ENCODE data around the gene CEACAM4.

The CEACAM4 gene

GRCh38 chr19:41617941-41618730 lies 8.7 kb downstream of the CEACAM4 start:
- intact Hi-C loops (cut with DNase I; ENCODE audit: low total_unique reads) = no loop called here
- TF ChIP-seq, protein P1, sequence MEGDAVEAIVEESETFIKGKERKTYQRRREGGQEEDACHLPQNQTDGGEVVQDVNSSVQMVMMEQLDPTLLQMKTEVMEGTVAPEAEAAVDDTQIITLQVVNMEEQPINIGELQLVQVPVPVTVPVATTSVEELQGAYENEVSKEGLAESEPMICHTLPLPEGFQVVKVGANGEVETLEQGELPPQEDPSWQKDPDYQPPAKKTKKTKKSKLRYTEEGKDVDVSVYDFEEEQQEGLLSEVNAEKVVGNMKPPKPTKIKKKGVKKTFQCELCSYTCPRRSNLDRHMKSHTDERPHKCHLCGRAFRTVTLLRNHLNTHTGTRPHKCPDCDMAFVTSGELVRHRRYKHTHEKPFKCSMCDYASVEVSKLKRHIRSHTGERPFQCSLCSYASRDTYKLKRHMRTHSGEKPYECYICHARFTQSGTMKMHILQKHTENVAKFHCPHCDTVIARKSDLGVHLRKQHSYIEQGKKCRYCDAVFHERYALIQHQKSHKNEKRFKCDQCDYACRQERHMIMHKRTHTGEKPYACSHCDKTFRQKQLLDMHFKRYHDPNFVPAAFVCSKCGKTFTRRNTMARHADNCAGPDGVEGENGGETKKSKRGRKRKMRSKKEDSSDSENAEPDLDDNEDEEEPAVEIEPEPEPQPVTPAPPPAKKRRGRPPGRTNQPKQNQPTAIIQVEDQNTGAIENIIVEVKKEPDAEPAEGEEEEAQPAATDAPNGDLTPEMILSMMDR (IDR thresholded peaks at IDR 0.05) = no peak
- Histone ChIP-seq H3K27ac (no peak overlapping the region), H3K4me1 (no peaks in the 10 kb centered on the region), H3K4me3 (no peak overlapping the region), H3K36me3 (no peaks in the 10 kb centered on the region), H3K9me3 (peaks cover 0 to under 1% (median 0%) of the 10 kb centered on the region in 3 donors), H3K27me3 (peaks cover 0 to 4% of the 10 kb centered on the region in 2 donors)
- DNase-seq = no peak

DNA sequence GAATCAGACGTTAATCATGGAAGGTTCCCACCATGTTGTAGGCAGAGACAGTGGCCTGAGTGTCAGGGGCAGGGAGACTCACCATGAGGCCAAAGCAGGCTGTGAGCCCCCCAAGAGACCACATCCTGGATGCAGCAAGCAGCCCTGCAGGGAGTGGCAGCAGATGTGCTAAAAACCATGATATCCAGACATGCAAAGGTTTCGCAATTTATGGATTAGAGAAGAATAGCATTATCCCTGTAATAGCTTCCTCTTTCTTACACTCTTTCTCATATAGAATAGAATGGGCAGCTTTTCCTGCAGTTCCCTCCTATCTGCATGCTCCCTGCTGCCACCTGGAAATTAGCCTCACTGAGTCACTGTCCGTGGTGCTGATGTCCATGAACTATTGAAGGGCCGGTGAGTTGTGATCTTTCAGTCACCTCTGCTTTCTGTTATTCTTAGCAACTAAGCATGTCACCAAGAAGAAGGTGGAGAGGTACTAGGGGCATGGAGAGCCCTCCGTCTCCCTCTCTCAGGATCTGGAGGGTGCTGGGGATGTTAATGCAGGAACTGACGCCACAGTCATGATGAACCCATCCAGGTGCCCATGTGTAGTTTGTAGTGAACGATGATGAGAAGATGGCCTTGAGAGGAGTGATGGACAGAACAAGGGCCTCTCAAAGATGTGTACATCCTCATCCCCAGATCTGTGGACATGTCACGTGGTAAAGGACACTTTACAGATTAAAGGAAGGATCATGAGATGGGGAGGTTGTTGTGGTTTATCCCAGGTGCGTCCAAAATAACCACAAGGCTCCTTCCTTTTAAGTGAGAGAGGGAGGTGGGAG lies 9.9 kb downstream of the CEACAM4 start:
- no peak overlapping the region for H3K27ac ChIP-seq
- H3K27me3 ChIP-seq = peaks cover 0 to 4% of the 10 kb centered on the region in 2 donors
- H3K9me3 ChIP-seq = peaks cover 0 to 3% (median 0%) of the 10 kb centered on the region in 3 donors
- no peak overlapping the region for H3K4me3 ChIP-seq
- no peaks in the 10 kb centered on the region for H3K36me3 ChIP-seq
- intact Hi-C loops (cut with DNase I; ENCODE audit: low total_unique reads) = no loop called here
- TF ChIP-seq, protein P1 (IDR thresholded peaks at IDR 0.05) = no peak
- H3K4me1 ChIP-seq = no peaks in the 10 kb centered on the region
- no peak for DNase-seq

GRCh38 chr19:41615207-41615606 lies 11.7 kb downstream of the CEACAM4 start:
- TF ChIP-seq, protein P1 (IDR thresholded peaks at IDR 0.05) = no peak

GRCh38 chr19:41612483-41612882 lies 14.4 kb downstream of the CEACAM4 start:
- Histone ChIP-seq H3K36me3 (no peaks in the 10 kb centered on the region), H3K4me3 (no peak overlapping the region), H3K9me3 (peaks cover 0 to 3% (median 0%) of the 10 kb centered on the region in 3 donors), H3K27ac (no peak overlapping the region), H3K27me3 (no peaks in the 10 kb centered on the region), H3K4me1 (no peaks in the 10 kb centered on the region)
- TF ChIP-seq, protein P1 (IDR thresholded peaks at IDR 0.05) = no peak
- no peak for DNase-seq
- intact Hi-C loops (cut with DNase I; ENCODE audit: low total_unique reads) = no loop called here

More at GRCh38 chr19:41615207-41615606, 11.7 kb downstream of the CEACAM4 start:
- Histone ChIP-seq H3K27ac (no peak overlapping the region), H3K36me3 (no peaks in the 10 kb centered on the region), H3K4me1 (no peaks in the 10 kb centered on the region), H3K27me3 (peaks cover 0 to 4% of the 10 kb centered on the region in 2 donors), H3K4me3 (no peak overlapping the region), H3K9me3 (peaks cover 0 to 3% (median 0%) of the 10 kb centered on the region in 3 donors)
- DNase-seq = no peak
- intact Hi-C loops (cut with DNase I; ENCODE audit: low total_unique reads) = no loop called here

- intact Hi-C loops (cut with DNase I; ENCODE audit: low total_unique reads) = no loop called here
Measured at GRCh38 chr19:41610789-41611188, 16.1 kb downstream of the CEACAM4 start.

More at GRCh38 chr19:41610789-41611188, 16.1 kb downstream of the CEACAM4 start:
- DNase-seq = no peak
- no peak overlapping the region for H3K4me3 ChIP-seq
- no peaks in the 10 kb centered on the region for H3K27me3 ChIP-seq
- no peaks in the 10 kb centered on the region for H3K4me1 ChIP-seq
- no peak overlapping the region for H3K27ac ChIP-seq
- TF ChIP-seq, protein P1 (IDR thresholded peaks at IDR 0.05) = no peak
- H3K36me3 ChIP-seq = no peaks in the 10 kb centered on the region
- H3K9me3 ChIP-seq = peaks cover 0 to 3% (median 0%) of the 10 kb centered on the region in 3 donors
